Endothelial cell of hepatic sinusoid (primary cell): ENCODE measurements around the gene TXNDC17.
"Not testable (repeated sequence)": the region's sequence is repeated elsewhere in the genome, so short reads cannot be mapped to it uniquely, and the experiment has no call there.

Source experiments
- in situ Hi-C: cut with HindIII; loops from 2 replicates; pipeline ENCODE4 v1.10.0; 2017; ENCODE audit warnings: low sequenced_read_pairs

TXNDC17 gene

GRCh38 chr17:6636616-6637457 is 4.0 kb upstream of the TXNDC17 start:
- in situ Hi-C loops = no loop called here

GRCh38 chr17:6637458-6637840 is 3.4 kb upstream of the TXNDC17 start:
- in situ Hi-C loops = no loop called here

- in situ Hi-C loops = no loop called here
Observed at GRCh38 chr17:6638046-6638908, 2.6 kb upstream of the TXNDC17 start.

- in situ Hi-C loops = no loop called here
Observed at GRCh38 chr17:6639014-6639585, 1.8 kb upstream of the TXNDC17 start.

GRCh38 chr17:6639586-6640535 is 999 bp upstream of the TXNDC17 start:
- in situ Hi-C loops = no loop called here

GRCh38 chr17:6641247-6641863 is 495 bp downstream of the TXNDC17 start:
- in situ Hi-C loops = no loop called here

- in situ Hi-C loops = no loop called here
Observed at GRCh38 chr17:6642592-6642991, 1.7 kb downstream of the TXNDC17 start.

- in situ Hi-C loops = no loop called here
Observed at GRCh38 chr17:6643451-6644125, 2.7 kb downstream of the TXNDC17 start.

- in situ Hi-C loops = no loop called here
Observed at GRCh38 chr17:6648181-6648580, 7.3 kb downstream of the TXNDC17 start.

GRCh38 chr17:6651354-6651918 is 10.6 kb downstream of the TXNDC17 start, which contains the start of the genes C17orf100 and MED31:
C17orf100 (plus strand) TSS chr17:6651762; CDS start chr17:6651914, 152 bp downstream.
MED31 (minus strand) TSS chr17:6651605; CDS start chr17:6651528, 77 bp downstream.
- in situ Hi-C loops = no loop called here

- in situ Hi-C loops = no loop called here
Observed at GRCh38 chr17:6651919-6652452, 11.1 kb downstream of the TXNDC17 start.

- in situ Hi-C loops = no loop called here
Observed at GRCh38 chr17:6654841-6655731, 14.2 kb downstream of the TXNDC17 start.

GRCh38 chr17:6655732-6656361 is 15.0 kb downstream of the TXNDC17 start:
- in situ Hi-C loops = not testable (repeated sequence)

GRCh38 chr17:6656797-6657632 is 16.2 kb downstream of the TXNDC17 start:
- in situ Hi-C loops = not testable (repeated sequence)

GRCh38 chr17:6657633-6658287 is 16.9 kb downstream of the TXNDC17 start:
- in situ Hi-C loops = no loop called here

- in situ Hi-C loops = not testable (repeated sequence)
Observed at GRCh38 chr17:6658411-6658810, 17.6 kb downstream of the TXNDC17 start.
